ENCODE results near the gene RIGI. TPM values are rescaled to one million over a fixed set of nuclear protein-coding genes. Genes with fewer than 3 reads are reported as not detected.
"Not testable (repeated sequence)": the region's sequence is repeated elsewhere in the genome, so short reads cannot be mapped to it uniquely, and the experiment has no call there.

Gene RIGI
- polyA plus RNA-seq, 1 of the 3 experiments (the other 2 are of a cell fraction): 1.5 TPM

DNA sequence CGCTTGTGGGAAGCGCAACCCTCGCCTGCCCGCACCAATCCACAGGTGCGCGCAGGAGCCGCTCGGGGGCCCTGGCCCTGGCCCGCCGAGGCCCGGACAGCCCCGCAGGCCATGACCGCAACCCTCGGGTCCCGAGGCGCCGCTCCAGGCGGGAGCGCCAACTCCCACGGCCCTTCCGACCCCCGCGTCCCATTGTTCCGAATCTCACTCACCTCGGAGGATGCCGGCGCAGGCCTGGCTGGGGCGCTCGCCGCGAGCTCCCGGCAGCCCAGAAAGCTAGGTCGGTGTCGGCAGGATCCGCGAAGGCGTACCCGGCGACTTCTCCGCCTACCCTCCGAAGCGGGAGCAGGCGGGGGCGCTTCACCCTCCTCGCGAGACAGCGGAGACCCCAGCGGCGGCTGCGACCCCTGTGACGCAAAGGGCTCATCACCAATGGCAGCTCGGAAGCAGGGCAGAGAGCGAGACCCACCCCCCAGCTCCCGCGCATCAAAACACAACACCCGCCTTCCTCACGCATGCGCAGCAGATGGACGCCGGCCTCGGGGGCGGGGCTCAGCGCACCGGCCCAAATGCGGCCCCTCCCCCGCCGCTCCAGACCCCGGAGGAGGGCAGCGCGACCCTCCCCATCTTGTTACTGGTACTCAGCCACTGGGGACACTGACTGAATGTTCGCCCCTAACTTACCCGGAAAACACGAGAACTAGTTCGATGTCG is 24.7 kb upstream of the RIGI start (continued):
- TF ChIP-seq CTCF (IDR thresholded peaks at IDR 0.05): no peak
- no peak for TF ChIP-seq TEAD4 (IDR thresholded peaks at IDR 0.05; ENCODE audit: borderline replicate concordance, insufficient read depth)
- TF ChIP-seq, protein P1, sequence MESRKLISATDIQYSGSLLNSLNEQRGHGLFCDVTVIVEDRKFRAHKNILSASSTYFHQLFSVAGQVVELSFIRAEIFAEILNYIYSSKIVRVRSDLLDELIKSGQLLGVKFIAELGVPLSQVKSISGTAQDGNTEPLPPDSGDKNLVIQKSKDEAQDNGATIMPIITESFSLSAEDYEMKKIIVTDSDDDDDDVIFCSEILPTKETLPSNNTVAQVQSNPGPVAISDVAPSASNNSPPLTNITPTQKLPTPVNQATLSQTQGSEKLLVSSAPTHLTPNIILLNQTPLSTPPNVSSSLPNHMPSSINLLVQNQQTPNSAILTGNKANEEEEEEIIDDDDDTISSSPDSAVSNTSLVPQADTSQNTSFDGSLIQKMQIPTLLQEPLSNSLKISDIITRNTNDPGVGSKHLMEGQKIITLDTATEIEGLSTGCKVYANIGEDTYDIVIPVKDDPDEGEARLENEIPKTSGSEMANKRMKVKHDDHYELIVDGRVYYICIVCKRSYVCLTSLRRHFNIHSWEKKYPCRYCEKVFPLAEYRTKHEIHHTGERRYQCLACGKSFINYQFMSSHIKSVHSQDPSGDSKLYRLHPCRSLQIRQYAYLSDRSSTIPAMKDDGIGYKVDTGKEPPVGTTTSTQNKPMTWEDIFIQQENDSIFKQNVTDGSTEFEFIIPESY (IDR thresholded peaks at IDR 0.05; ENCODE audit: borderline replicate concordance, low read depth): peak; percentile 96
- no peak for TF ChIP-seq EZH2phosphoT487 (IDR thresholded peaks at IDR 0.05; ENCODE audit: borderline replicate concordance, low read depth)
- TF ChIP-seq SIN3A (IDR thresholded peaks at IDR 0.05; ENCODE audit: borderline replicate concordance, low read depth, low read length): no peak
- TF ChIP-seq MAX (IDR thresholded peaks at IDR 0.05; ENCODE audit: low read depth): peak; percentile 62; the same call in 1 of the 2 replicates

GRCh38 chr9:32550150-32550561 is 24.2 kb upstream of the RIGI start:
- Histone ChIP-seq H3F3A (replicated peaks; ENCODE audit: insufficient read depth) (peaks cover 25% of the 10 kb centered on the region), H3K27me3 (ENCODE audit: insufficient read depth) (no peaks in the 10 kb centered on the region), H3K27ac (ENCODE audit: low read depth in 2 of 2, low read length in 1 of 2) (peak overlapping the region; percentile 85 to 97), H3K4me2 (peak overlapping the region; percentile 98), H3K4me1 (ENCODE audit: control insufficient read depth in 1 of 2, insufficient read depth in 2 of 2, low read depth in 1 of 2, low read length in 1 of 2) (peaks cover 0 to 2% of the 10 kb centered on the region in 2 experiments; a peak in 2 of 4 replicates), H2AFZ (ENCODE audit: low read depth) (no peak overlapping the region), H3K9me3 (no peaks in the 10 kb centered on the region), H3K79me2 (ENCODE audit: insufficient read depth) (peaks cover 84% of the 10 kb centered on the region), H3K9ac (peak overlapping the region; percentile 85), H3K4me3 (ENCODE audit: low read depth in 2 of 2, low read length in 1 of 2) (peak overlapping the region; percentile 91 to 94), H3K9me2 (no peaks in the 10 kb centered on the region), H4K20me1 (ENCODE audit: insufficient read depth) (peaks cover 45% of the 10 kb centered on the region), H3K36me3 (replicated peaks in 1 of 2; ENCODE audit: control insufficient read depth in 1 of 2, insufficient read depth in 2 of 2, low read length in 1 of 2) (peaks cover 9 to 10% of the 10 kb centered on the region in 2 experiments)
- ChIA-PET POLR2A (interaction anchor here (0.9 to 1.1 kb wide), 5 partner anchors 22 to 475 kb away, joined by 3 to 4 read pairs (median 3); partner anchors contain the start of genes ACO1, APTX, DNAJA1 and NDUFB6), CTCF (interaction anchor here (0.6 to 5.4 kb wide), 10 partner anchors 9 to 475 kb away, joined by 3 to 51 read pairs (median 4); partner anchors contain the start of genes ACO1, DNAJA1, NDUFB6 and RIGI)
- peak; percentile 44 for DNase-seq
- 4% methylated on average over 10 of the region's 10 CpGs for WGBS (ENCODE audit: low lambda C conversion rate)
- TF ChIP-seq CTCF (IDR thresholded peaks at IDR 0.05) (peak; percentile 28; the same call in 1 of the 2 replicates), RCOR1 (IDR thresholded peaks at IDR 0.05; ENCODE audit: low read length) (no peak; the same call in 1 of the 2 replicates), FOXJ3 (CRISPR knock-in tag; IDR thresholded peaks at IDR 0.05) (no peak), MXI1 (IDR thresholded peaks at IDR 0.05; ENCODE audit: low read depth, low read length) (peak; percentile 12; the same call in 1 of the 2 replicates)

DNA sequence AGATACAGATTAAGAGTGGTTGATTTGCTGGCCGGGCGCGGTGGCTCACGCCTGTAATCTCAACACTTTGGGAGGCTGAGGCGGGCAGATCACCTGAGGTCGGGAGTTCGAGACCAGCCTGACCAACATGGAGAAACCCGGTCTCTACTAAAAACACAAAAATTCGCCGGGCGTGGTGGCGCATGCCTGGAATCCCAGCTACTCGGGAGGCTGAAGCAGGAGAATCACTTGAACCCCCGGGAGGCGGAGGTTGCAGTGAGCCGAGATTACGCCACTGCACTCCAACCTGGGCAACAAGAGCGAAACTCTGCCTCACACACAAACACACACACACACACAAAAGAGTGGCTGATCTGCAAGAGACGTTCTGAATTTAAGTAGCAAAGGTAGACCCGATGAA is 22.2 kb upstream of the RIGI start:
- H3K27ac ChIP-seq (ENCODE audit: low read depth in 2 of 2, low read length in 1 of 2); POLR2A ChIA-PET; H3K4me3 ChIP-seq (ENCODE audit: low read depth in 2 of 2, low read length in 1 of 2); DNase-seq; H3K9me2 ChIP-seq; H3K27me3 ChIP-seq (ENCODE audit: insufficient read depth); H3K9me3 ChIP-seq; H3K9ac ChIP-seq; H3K4me1 ChIP-seq (ENCODE audit: control insufficient read depth in 1 of 2, insufficient read depth in 2 of 2, low read depth in 1 of 2, low read length in 1 of 2); H3K4me2 ChIP-seq; H2AFZ ChIP-seq (ENCODE audit: low read depth): not testable (repeated sequence)
- WGBS (ENCODE audit: low lambda C conversion rate): 94% methylated on average over 20 of the region's 20 CpGs
- Histone ChIP-seq H3F3A (replicated peaks; ENCODE audit: insufficient read depth) (peaks cover 22% of the 10 kb centered on the region), H3K79me2 (ENCODE audit: insufficient read depth) (peaks cover 89% of the 10 kb centered on the region), H3K36me3 (replicated peaks in 1 of 2; ENCODE audit: control insufficient read depth in 1 of 2, insufficient read depth in 2 of 2, low read length in 1 of 2) (peaks cover 18 to 19% of the 10 kb centered on the region in 2 experiments), H4K20me1 (ENCODE audit: insufficient read depth) (peaks cover 51% of the 10 kb centered on the region)
- CTCF ChIA-PET: interaction anchor here (1.4 to 5.4 kb wide), 3 partner anchors 33 to 169 kb away, joined by 4 to 51 read pairs (median 4); no protein-coding TSS in a partner anchor

All from SK-N-SH (cell line).